ENCODE results near the gene RGS14.
"Not testable (repeated sequence)": the region's sequence is repeated elsewhere in the genome, so short reads cannot be mapped to it uniquely, and the experiment has no call there.

Gene RGS14

GRCh38 chr5:177405312-177405711, 47.6 kb downstream of the RGS14 start:
- H3K4me3 ChIP-seq (ENCODE audit: low read depth, low read length): no peak overlapping the region
- no peak for TF ChIP-seq CTCF (IDR thresholded peaks at IDR 0.05; ENCODE audit: low read depth, low read length)
- in situ Hi-C loops (cut with HindIII; ENCODE audit: low sequenced_read_pairs): no loop called here
- no peak for DNase-seq (ENCODE audit: low read depth, low spot score)

- DNase-seq (ENCODE audit: low read depth, low spot score): no peak
- H3K4me3 ChIP-seq (ENCODE audit: low read depth, low read length): no peak overlapping the region
- no peak for TF ChIP-seq CTCF (IDR thresholded peaks at IDR 0.05; ENCODE audit: low read depth, low read length)
- in situ Hi-C loops (cut with HindIII; ENCODE audit: low sequenced_read_pairs): no loop called here
Measured at GRCh38 chr5:177405805-177406204, 48.1 kb downstream of the RGS14 start.

GRCh38 chr5:177409043-177409801, 51.5 kb downstream of the RGS14 start, which contains the start of gene F12:
F12 (minus strand) TSS chr5:177409564; CDS start chr5:177409527, 37 bp downstream.
- DNase-seq (ENCODE audit: low read depth, low spot score): no peak
- in situ Hi-C loops (cut with HindIII; ENCODE audit: low sequenced_read_pairs): no loop called here
- TF ChIP-seq CTCF (IDR thresholded peaks at IDR 0.05; ENCODE audit: low read depth, low read length): no peak
- H3K4me3 ChIP-seq (ENCODE audit: low read depth, low read length): no peak within 1 kb of the TSS

GRCh38 chr5:177410575-177410974, 52.9 kb downstream of the RGS14 start:
- no peak overlapping the region for H3K4me3 ChIP-seq (ENCODE audit: low read depth, low read length)
- in situ Hi-C loops (cut with HindIII; ENCODE audit: low sequenced_read_pairs): no loop called here
- no peak for DNase-seq (ENCODE audit: low read depth, low spot score)
- no peak for TF ChIP-seq CTCF (IDR thresholded peaks at IDR 0.05; ENCODE audit: low read depth, low read length)

- in situ Hi-C loops (cut with HindIII; ENCODE audit: low sequenced_read_pairs): no loop called here
- no peak overlapping the region for H3K4me3 ChIP-seq (ENCODE audit: low read depth, low read length)
- no peak for TF ChIP-seq CTCF (IDR thresholded peaks at IDR 0.05; ENCODE audit: low read depth, low read length)
- DNase-seq (ENCODE audit: low read depth, low spot score): no peak
Measured at GRCh38 chr5:177412603-177413233, 55.0 kb downstream of the RGS14 start.

- in situ Hi-C loops (cut with HindIII; ENCODE audit: low sequenced_read_pairs): no loop called here
- no peak for TF ChIP-seq CTCF (IDR thresholded peaks at IDR 0.05; ENCODE audit: low read depth, low read length)
- no peak overlapping the region for H3K4me3 ChIP-seq (ENCODE audit: low read depth, low read length)
- no peak for DNase-seq (ENCODE audit: low read depth, low spot score)
Measured at GRCh38 chr5:177414481-177414880, 56.8 kb downstream of the RGS14 start.

GRCh38 chr5:177417081-177417480, 59.4 kb downstream of the RGS14 start:
- in situ Hi-C loops (cut with HindIII; ENCODE audit: low sequenced_read_pairs); H3K4me3 ChIP-seq (ENCODE audit: low read depth, low read length); DNase-seq (ENCODE audit: low read depth, low spot score): not testable (repeated sequence)

Measured in astrocyte of the spinal cord (primary cell).